Kidney (tissue), 14 donors: ENCODE data around the gene HOXA13. TPM values are rescaled to one million over a fixed set of nuclear protein-coding genes. Genes with fewer than 3 reads are reported as not detected.

Experiments
- DNase-seq, 5 donors: peaks; one replicate each; pipeline ENCODE4 v3.0.0-alpha.2; 2013 to 2020
- FAIRE-seq: peaks from 2 replicates; lab custom pipeline; 2012; peaks lifted over from hg19 to GRCh38; lab: Jason Lieb, UNC
- H3K27ac ChIP-seq, 2 donors: one replicate each; pipeline ENCODE4 v1.7.0; 2013; ENCODE audit warnings: low read depth in 2 of 2, low read length in 2 of 2, inconsistent platforms in 1 of 2
- H3K27me3 ChIP-seq: one replicate; pipeline ENCODE4 v1.7.1; 2013; ENCODE audit warnings: low read length, inconsistent platforms; ENCODE audit not compliant: control insufficient read depth, insufficient read depth
- H3K36me3 ChIP-seq, 3 donors: one replicate each; pipeline versions ENCODE4 v1.7.0 to v1.7.1; 2013; ENCODE audit warnings: low read length in 3 of 3, control low read depth in 1 of 3, inconsistent platforms in 1 of 3; ENCODE audit not compliant: insufficient read depth in 3 of 3, control insufficient read depth in 2 of 3
- H3K4me1 ChIP-seq, 3 donors: one replicate each; pipeline versions ENCODE4 v1.7.0 to v1.7.1; 2013; ENCODE audit warnings: low read length in 3 of 3, inconsistent platforms in 1 of 3, low read depth in 1 of 3; ENCODE audit not compliant: control insufficient read depth in 2 of 3, insufficient read depth in 2 of 3
- H3K4me3 ChIP-seq, 3 donors: one replicate each; pipeline versions ENCODE4 v1.7.0 to v1.8.1; 2013; ENCODE audit warnings: low read length in 3 of 3, control low read depth in 1 of 3, inconsistent platforms in 1 of 3
- H3K9ac ChIP-seq, 3 donors: one replicate each; pipeline versions ENCODE4 v1.7.0 to v1.7.1; 2013; ENCODE audit warnings: low read length in 3 of 3, control low read depth in 1 of 3, inconsistent platforms in 1 of 3
- H3K9me3 ChIP-seq, 3 donors: one replicate each; pipeline versions ENCODE4 v1.7.0 to v1.7.1; 2013; ENCODE audit warnings: low read length in 3 of 3, control low read depth in 1 of 3, inconsistent platforms in 1 of 3; ENCODE audit not compliant: control insufficient read depth in 2 of 3, insufficient read depth in 1 of 3
- intact Hi-C: fragments of 100-400 bp; cut with DNase I; formaldehyde crosslinking; loops from one replicate; pipeline ENCODE4 v1.11.1; 2022
- polyA plus RNA-seq: library from polyadenylated mRNA; stranded (reverse); fragments of 350-450 nt; fragmentation: Illumina TruSeq; extraction: RNeasy Lipid Tissue Mini Kit (QIAGEN cat#74804); gene quantifications from one replicate; pipeline ENCODE4 v1.2.3, GENCODE V29; 2014; ENCODE audit warnings: low read depth, low replicate concordance; ENCODE audit not compliant: insufficient read depth
- total RNA-seq: library from RNA; stranded (reverse); fragmentation: NEBNext Ultra II Directional; extraction: Animal tissue kit (Norgen Biotek cat#: 25700); gene quantifications from one replicate; pipeline ENCODE4 v1.2.1, GENCODE V29; 2021
- TF ChIP-seq, protein P1 (sequence below): IDR thresholded peaks from 3 replicates; pipeline ENCODE4 v1.5.1; 2012; ENCODE audit warnings: mild to moderate bottlenecking, moderate library complexity, borderline replicate concordance; ENCODE audit not compliant: insufficient read depth; ENCODE audit errors: extremely low read depth
- donor health status: control.
- donor health status: control.
- donor health status: control.
- donor health status: control.
- donor health status: control.
- donor health status: DM: yes; HTN: yes; CAD: no.
- donor health status: Normal renal cell carcinoma (clear cell type).

HOXA13 gene
- total and polyA plus RNA-seq, 2 donors from 2014 or later = 0.17 to 0.44 TPM

DNA sequence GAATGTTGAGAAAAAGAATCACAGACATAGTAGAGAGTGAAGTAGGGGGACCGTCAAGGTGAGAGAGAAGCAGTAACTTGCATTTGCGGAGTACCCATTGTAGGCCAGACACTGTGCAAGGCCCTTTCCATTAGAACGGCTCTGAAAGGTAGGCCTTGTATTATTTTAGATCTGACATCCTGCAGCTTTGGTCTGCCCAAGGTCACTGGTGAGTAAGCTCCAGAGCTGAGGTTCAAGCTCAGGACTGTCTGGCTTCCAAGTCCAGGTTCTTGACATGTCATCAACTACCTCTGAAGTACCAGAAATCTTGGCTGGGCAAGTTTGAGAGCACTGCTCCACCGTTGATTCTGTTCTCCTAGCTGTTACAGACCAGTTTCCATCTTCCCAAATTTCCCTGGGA lies 29.6 kb upstream of the HOXA13 start:
- TF ChIP-seq, protein P1, sequence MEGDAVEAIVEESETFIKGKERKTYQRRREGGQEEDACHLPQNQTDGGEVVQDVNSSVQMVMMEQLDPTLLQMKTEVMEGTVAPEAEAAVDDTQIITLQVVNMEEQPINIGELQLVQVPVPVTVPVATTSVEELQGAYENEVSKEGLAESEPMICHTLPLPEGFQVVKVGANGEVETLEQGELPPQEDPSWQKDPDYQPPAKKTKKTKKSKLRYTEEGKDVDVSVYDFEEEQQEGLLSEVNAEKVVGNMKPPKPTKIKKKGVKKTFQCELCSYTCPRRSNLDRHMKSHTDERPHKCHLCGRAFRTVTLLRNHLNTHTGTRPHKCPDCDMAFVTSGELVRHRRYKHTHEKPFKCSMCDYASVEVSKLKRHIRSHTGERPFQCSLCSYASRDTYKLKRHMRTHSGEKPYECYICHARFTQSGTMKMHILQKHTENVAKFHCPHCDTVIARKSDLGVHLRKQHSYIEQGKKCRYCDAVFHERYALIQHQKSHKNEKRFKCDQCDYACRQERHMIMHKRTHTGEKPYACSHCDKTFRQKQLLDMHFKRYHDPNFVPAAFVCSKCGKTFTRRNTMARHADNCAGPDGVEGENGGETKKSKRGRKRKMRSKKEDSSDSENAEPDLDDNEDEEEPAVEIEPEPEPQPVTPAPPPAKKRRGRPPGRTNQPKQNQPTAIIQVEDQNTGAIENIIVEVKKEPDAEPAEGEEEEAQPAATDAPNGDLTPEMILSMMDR = no peak
- FAIRE-seq = no peak
- intact Hi-C loops = no loop called here
- no peak overlapping the region for H3K27ac ChIP-seq
- no peak overlapping the region for H3K9ac ChIP-seq
- no peaks in the 10 kb centered on the region for H3K36me3 ChIP-seq
- no peak overlapping the region for H3K4me3 ChIP-seq
- peaks cover 35% of the 10 kb centered on the region for H3K27me3 ChIP-seq
- no peak for DNase-seq
- no peaks in the 10 kb centered on the region for H3K4me1 ChIP-seq
- no peaks in the 10 kb centered on the region for H3K9me3 ChIP-seq

GRCh38 chr7:27224983-27225934 lies 25.4 kb upstream of the HOXA13 start:
- no peak for FAIRE-seq
- Histone ChIP-seq H3K36me3 (no peaks in the 10 kb centered on the region), H3K27me3 (peaks cover 72% of the 10 kb centered on the region), H3K4me1 (no peaks in the 10 kb centered on the region), H3K9me3 (no peaks in the 10 kb centered on the region), H3K9ac (no peak overlapping the region), H3K4me3 (no peak overlapping the region), H3K27ac (no peak overlapping the region)
- TF ChIP-seq, protein P1 = no peak
- peak in 3 of 5 donors; percentile 43 to 58 (median 55) for DNase-seq
- intact Hi-C loops = no loop called here

- no peak for DNase-seq
- Histone ChIP-seq H3K9ac (no peak overlapping the region), H3K27me3 (peaks cover 81% of the 10 kb centered on the region), H3K4me1 (no peaks in the 10 kb centered on the region), H3K9me3 (no peaks in the 10 kb centered on the region), H3K27ac (no peak overlapping the region), H3K36me3 (no peaks in the 10 kb centered on the region), H3K4me3 (no peak overlapping the region)
- TF ChIP-seq, protein P1 = no peak
- intact Hi-C loops = no loop called here
- FAIRE-seq = no peak
These were observed 24.2 kb upstream of the HOXA13 start for GRCh38 chr7:27223941-27224575.
